HEK293 (cell line): ENCODE measurements around the gene NSUN4.

Experiments
- CTCF ChIA-PET: fragments of 350-600 bp; formaldehyde crosslinking; extraction: SDS; loops from one replicate; lab custom pipeline; 2021; ENCODE audit warnings: antibody characterized with exemption; lab: Yijun Ruan, JAX
- POLR2A ChIA-PET: fragments of 300-600 bp; formaldehyde crosslinking; extraction: SDS; loops from one replicate; lab custom pipeline; 2020; ENCODE audit warnings: antibody characterized with exemption, inconsistent platforms; lab: Yijun Ruan, JAX
- H3K27ac ChIP-seq: fragments of 200-500 bp; sonication (Bioruptor generic); 2 replicates; pipeline ENCODE4 v1.5.1; 2014; ENCODE audit warnings: low read depth, low read length, control low read depth, inconsistent platforms; ENCODE audit errors: extremely low read depth
- H3K36me3 ChIP-seq, 2 experiments: fragments of 200-500 bp in 1 of 2; sonication (Bioruptor generic) in 1 of 2; 1 replicate in 1 of 2; 2 replicates in 1 of 2; pipeline ENCODE4 v1.5.1; 2014 to 2017; ENCODE audit warnings: inconsistent platforms in 2 of 2, low read length in 2 of 2; ENCODE audit not compliant: control insufficient read depth in 2 of 2, insufficient read depth in 1 of 2
- H3K4me1 ChIP-seq: fragments of 200-500 bp; sonication (Bioruptor generic); 2 replicates; pipeline ENCODE4 v1.5.1; 2014; ENCODE audit warnings: mild to moderate bottlenecking, low read length, inconsistent platforms; ENCODE audit not compliant: control insufficient read depth, insufficient read depth
- H3K4me3 ChIP-seq: 2 replicates; pipeline ENCODE4 v1.5.1; 2011; ENCODE audit warnings: low read depth, mild to moderate bottlenecking, control low read depth, low read length, moderate library complexity
- H3K9me3 ChIP-seq: fragments of 200-500 bp; sonication (Bioruptor generic); 2 replicates; pipeline ENCODE4 v1.5.1; 2014; ENCODE audit warnings: low read depth, low read length, inconsistent platforms; ENCODE audit not compliant: control insufficient read depth, insufficient read depth
- BCL11B ChIP-seq: fragments of 450-650 bp; formaldehyde crosslinking; IDR thresholded peaks from 2 replicates; pipeline ENCODE4 v1.5.1; 2016; ENCODE audit warnings: low read depth, missing biosample characterization, missing genetic modification characterization
- GLIS1 ChIP-seq: fragments of 450-650 bp; formaldehyde crosslinking; IDR thresholded peaks from 2 replicates; pipeline ENCODE4 v1.5.1; 2016; ENCODE audit warnings: missing biosample characterization, missing genetic modification characterization
- HOXD13 ChIP-seq: sonication (generic); formaldehyde crosslinking; IDR thresholded peaks from 2 replicates; pipeline ENCODE4 v1.8.0; 2022; ENCODE audit warnings: missing genetic modification reagents, borderline replicate concordance
- IKZF3 ChIP-seq: fragments of 450-650 bp; IDR thresholded peaks from 2 replicates; pipeline ENCODE4 v1.5.0; 2018; ENCODE audit warnings: missing biosample characterization, mild to moderate bottlenecking, missing genetic modification characterization, moderate library complexity
- KLF9 ChIP-seq: fragments of 450-650 bp; formaldehyde crosslinking; IDR thresholded peaks from 2 replicates; pipeline ENCODE4 v1.5.1; 2016; ENCODE audit warnings: missing biosample characterization, missing genetic modification characterization, low read depth
- MZF1 ChIP-seq: fragments of 450-650 bp; formaldehyde crosslinking; IDR thresholded peaks from 2 replicates; pipeline ENCODE4 v1.5.1; 2017; ENCODE audit warnings: missing biosample characterization, missing genetic modification characterization, borderline replicate concordance
- PBX3 ChIP-seq: sonication (generic); formaldehyde crosslinking; IDR thresholded peaks from 2 replicates; pipeline ENCODE4 v1.8.1; 2022; ENCODE audit warnings: mild to moderate bottlenecking, moderate library complexity, missing genetic modification reagents
- PRDM1 ChIP-seq: fragments of 450-650 bp; formaldehyde crosslinking; IDR thresholded peaks from 2 replicates; pipeline ENCODE4; 2016; ENCODE audit warnings: missing biosample characterization, missing genetic modification characterization
- PRDM2 ChIP-seq: fragments of 450-650 bp; formaldehyde crosslinking; IDR thresholded peaks from 2 replicates; pipeline ENCODE4 v1.5.1; 2016; ENCODE audit warnings: missing biosample characterization, missing genetic modification characterization, borderline replicate concordance
- REPIN1 ChIP-seq: fragments of 450-650 bp; formaldehyde crosslinking; IDR thresholded peaks from 2 replicates; pipeline ENCODE4 v1.5.1; 2017; ENCODE audit warnings: missing biosample characterization, missing genetic modification characterization, low read depth
- REST ChIP-seq: fragments of 450-650 bp; formaldehyde crosslinking; IDR thresholded peaks from 2 replicates; pipeline ENCODE4 v1.5.1; 2016; ENCODE audit warnings: missing biosample characterization, missing genetic modification characterization
- ZBTB1 ChIP-seq: fragments of 450-650 bp; formaldehyde crosslinking; IDR thresholded peaks from 2 replicates; pipeline ENCODE4 v1.5.1; 2016; ENCODE audit warnings: missing biosample characterization, missing genetic modification characterization
- ZBTB20 ChIP-seq: fragments of 450-650 bp; formaldehyde crosslinking; IDR thresholded peaks from 2 replicates; pipeline ENCODE4 v1.5.1; 2016; ENCODE audit warnings: missing biosample characterization, missing genetic modification characterization
- ZBTB7A ChIP-seq: fragments of 450-650 bp; formaldehyde crosslinking; IDR thresholded peaks from 2 replicates; pipeline ENCODE4 v1.5.1; 2016; ENCODE audit warnings: low read depth, missing biosample characterization, missing genetic modification characterization
- ZNF112 ChIP-seq: fragments of 450-650 bp; formaldehyde crosslinking; IDR thresholded peaks from 2 replicates; pipeline ENCODE4 v1.5.0; 2017; ENCODE audit warnings: missing biosample characterization, missing genetic modification characterization
- ZNF121 ChIP-seq: fragments of 450-650 bp; formaldehyde crosslinking; IDR thresholded peaks from 2 replicates; pipeline ENCODE4 v1.5.1; 2016; ENCODE audit warnings: missing biosample characterization, missing genetic modification characterization
- ZNF133 ChIP-seq: fragments of 450-650 bp; formaldehyde crosslinking; IDR thresholded peaks from 2 replicates; pipeline ENCODE4 v1.5.1; 2016; ENCODE audit warnings: missing biosample characterization, missing genetic modification characterization
- ZNF2 ChIP-seq: fragments of 450-650 bp; formaldehyde crosslinking; IDR thresholded peaks from 2 replicates; pipeline ENCODE4 v1.5.1; 2016; ENCODE audit warnings: missing biosample characterization, missing genetic modification characterization
- ZNF214 ChIP-seq: fragments of 450-650 bp; formaldehyde crosslinking; IDR thresholded peaks from 2 replicates; pipeline ENCODE4 v1.5.1; 2017; ENCODE audit warnings: missing biosample characterization, mild to moderate bottlenecking, missing genetic modification characterization, borderline replicate concordance
- ZNF302 ChIP-seq: fragments of 450-650 bp; formaldehyde crosslinking; IDR thresholded peaks from 2 replicates; pipeline ENCODE4 v1.5.1; 2016; ENCODE audit warnings: missing biosample characterization, missing genetic modification characterization, low read depth
- ZNF341 ChIP-seq: fragments of 450-650 bp; formaldehyde crosslinking; IDR thresholded peaks from 2 replicates; pipeline ENCODE4; 2016; ENCODE audit warnings: low read depth, missing biosample characterization, missing genetic modification characterization
- ZNF558 ChIP-seq: fragments of 450-650 bp; formaldehyde crosslinking; IDR thresholded peaks from 2 replicates; pipeline ENCODE4 v1.5.1; 2016; ENCODE audit warnings: missing biosample characterization, missing genetic modification characterization
- ZNF600 ChIP-seq: fragments of 450-650 bp; formaldehyde crosslinking; IDR thresholded peaks from 2 replicates; pipeline ENCODE4 v1.5.1; 2016; ENCODE audit warnings: missing biosample characterization, missing genetic modification characterization
- ZNF621 ChIP-seq: fragments of 450-650 bp; formaldehyde crosslinking; IDR thresholded peaks from 2 replicates; pipeline ENCODE4 v1.5.1; 2017; ENCODE audit warnings: missing biosample characterization, missing genetic modification characterization
- ZNF658 ChIP-seq: fragments of 450-650 bp; formaldehyde crosslinking; IDR thresholded peaks from 2 replicates; pipeline ENCODE4; 2016; ENCODE audit warnings: missing biosample characterization, missing genetic modification characterization
- ZNF704 ChIP-seq: fragments of 450-650 bp; formaldehyde crosslinking; IDR thresholded peaks from 2 replicates; pipeline ENCODE4 v1.5.1; 2016; ENCODE audit warnings: missing biosample characterization, missing genetic modification characterization
- ZNF785 ChIP-seq: fragments of 450-650 bp; formaldehyde crosslinking; IDR thresholded peaks from 2 replicates; pipeline ENCODE4 v1.5.1; 2016; ENCODE audit warnings: missing biosample characterization, missing genetic modification characterization

The NSUN4 gene

GRCh38 chr1:46300673-46301405 is 39.8 kb upstream of the NSUN4 start (continued):
- 0 out of 2 replicates have a peak, but pooled peaks have one; percentile 12 for TF ChIP-seq MZF1
- peak; percentile 61 for TF ChIP-seq ZNF341 (tag by site-specific recombination)
- TF ChIP-seq ZBTB1 (tag by site-specific recombination), result no peak
- TF ChIP-seq HOXD13 (CRISPR knock-in tag), result no peak
- TF ChIP-seq ZNF2 (tag by site-specific recombination), result peak; percentile 92
- TF ChIP-seq IKZF3 (tag by site-specific recombination), result 0 out of 2 replicates have a peak, but pooled peaks have one; percentile 8
- TF ChIP-seq BCL11B (tag by site-specific recombination), result no peak
- TF ChIP-seq ZNF600 (tag by site-specific recombination), result 0 out of 2 replicates have a peak, but pooled peaks have one; percentile 15
- TF ChIP-seq PRDM1 (tag by site-specific recombination), result 0 out of 2 replicates have a peak, but pooled peaks have one; percentile 19
- no peak for TF ChIP-seq ZNF302 (tag by site-specific recombination)
- TF ChIP-seq KLF9 (tag by site-specific recombination), result no peak
- no peak for TF ChIP-seq ZNF112
- no peak for TF ChIP-seq ZBTB20 (tag by site-specific recombination)
- no peak for TF ChIP-seq PRDM2
- no peak for TF ChIP-seq ZNF785 (tag by site-specific recombination)
- no peak for TF ChIP-seq ZNF621 (tag by site-specific recombination)
- no peak for TF ChIP-seq ZNF133 (tag by site-specific recombination)

- POLR2A ChIA-PET, result interaction anchor here (0.6 to 1.5 kb wide), 3 partner anchors 15 to 227 kb away, joined by 3 to 5 read pairs (median 5); partner anchors contain the start of gene NSUN4
- CTCF ChIA-PET, result no interaction called here
- H3K36me3 ChIP-seq, result peaks cover 0 to 27% of the 10 kb centered on the region in 2 experiments; a peak in 2 of 3 replicates
- no peak for TF ChIP-seq ZNF658 (tag by site-specific recombination)
- no peak for TF ChIP-seq ZNF214 (tag by site-specific recombination)
- TF ChIP-seq PBX3 (CRISPR knock-in tag), result no peak
- TF ChIP-seq REPIN1 (tag by site-specific recombination), result no peak
- peak; percentile 46; the same call in 1 of the 2 replicates for TF ChIP-seq ZBTB7A (tag by site-specific recombination)
- no peak for TF ChIP-seq ZNF121 (tag by site-specific recombination)
- no peak for TF ChIP-seq ZNF704
- no peak for TF ChIP-seq REST (tag by site-specific recombination)
- peak; percentile 99 for TF ChIP-seq GLIS1
- TF ChIP-seq ZNF558 (tag by site-specific recombination), result no peak
Observed at GRCh38 chr1:46301406-46301807, 39.2 kb upstream of the NSUN4 start.

More at GRCh38 chr1:46301406-46301807, 39.2 kb upstream of the NSUN4 start:
- Histone ChIP-seq H3K4me1 (no peaks in the 10 kb centered on the region), H3K9me3 (no peaks in the 10 kb centered on the region), H3K27ac (peak overlapping the region; percentile 99), H3K4me3 (peak overlapping the region; percentile 88)
